NCI-H2081 treated with DMSO at 0.1 percent for 48 hours (cell line): ENCODE data around the gene CMTM7.
"Not testable (repeated sequence)": the region's sequence is repeated elsewhere in the genome, so short reads cannot be mapped to it uniquely, and the experiment has no call there.

Experiments
- DNase-seq: peaks from one replicate; lab custom pipeline; 2025; lab: John Stamatoyannopoulos, UW

CMTM7 gene

DNA sequence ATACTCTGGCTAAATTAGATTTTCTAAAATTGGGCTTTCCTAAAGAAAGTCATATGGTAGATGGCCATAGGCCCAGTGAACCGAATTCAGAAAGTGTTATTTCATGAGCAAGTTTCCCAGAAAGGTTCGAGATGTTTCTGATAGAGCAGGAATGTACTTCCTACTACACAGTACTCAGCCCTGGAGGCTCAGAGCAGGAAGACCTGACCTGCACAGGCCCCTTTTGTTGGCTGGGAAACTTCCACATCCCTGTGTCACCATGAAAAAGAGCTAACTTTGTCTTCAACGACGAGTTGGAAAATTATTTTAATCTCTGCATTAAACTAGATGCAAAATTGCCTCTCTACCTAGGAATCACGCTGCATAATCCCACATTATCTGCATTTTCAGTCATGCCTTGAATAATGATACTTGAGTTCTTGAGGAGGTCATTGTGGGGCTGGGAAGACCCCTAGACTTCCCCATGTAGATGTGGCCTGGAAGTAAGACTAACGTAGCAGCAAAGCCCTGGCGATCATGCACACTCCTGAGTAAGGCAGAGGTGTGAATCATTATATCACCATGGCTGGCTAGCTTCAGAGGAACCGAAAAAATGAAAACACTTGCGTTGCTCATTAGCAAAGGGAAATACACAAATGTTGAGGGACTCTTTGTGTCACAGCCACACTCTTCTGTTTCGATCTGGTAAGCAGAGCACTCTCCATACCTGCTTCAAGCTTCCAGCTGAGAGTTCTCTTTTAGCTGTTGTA is 47.1 kb downstream of the CMTM7 start:
- DNase-seq, result no peak

- not testable (repeated sequence) for DNase-seq
These were observed 47.8 kb downstream of the CMTM7 start for GRCh38 chr3:32439421-32439820.

DNA sequence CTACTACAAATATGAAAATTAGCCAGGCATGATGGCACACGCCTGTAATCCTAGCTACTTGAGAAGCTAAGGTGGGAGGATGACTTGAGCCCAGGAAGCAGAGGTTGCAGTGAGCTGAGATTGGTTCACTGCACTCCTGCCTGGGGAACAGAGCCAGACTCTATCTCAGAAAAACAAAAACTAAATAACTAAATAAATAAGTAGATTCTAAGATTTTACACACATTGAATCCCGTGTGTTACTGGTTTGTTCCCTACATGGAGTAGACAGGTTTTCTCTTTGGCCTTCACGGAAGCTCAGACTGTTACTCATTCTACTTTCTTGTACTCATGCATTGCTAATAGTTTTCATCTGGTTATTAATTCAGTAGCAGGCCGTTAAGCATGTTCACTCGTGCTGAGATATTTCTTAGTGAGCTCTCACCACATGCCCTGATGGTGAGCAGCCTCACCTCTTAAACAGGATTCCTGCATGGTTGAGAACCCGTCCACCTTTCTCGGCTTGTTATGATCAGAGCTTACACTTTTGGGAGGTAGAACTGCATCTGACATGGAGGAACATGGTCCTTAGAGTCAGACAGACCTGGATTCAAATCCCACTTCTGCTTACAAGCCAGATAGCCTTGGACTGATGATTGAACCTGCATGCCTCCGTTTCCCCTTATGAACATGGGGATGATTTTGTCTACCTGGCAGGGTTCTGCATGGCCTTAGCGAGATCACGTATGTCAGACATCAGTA is 49.1 kb downstream of the CMTM7 start:
- DNase-seq, result no peak

DNA sequence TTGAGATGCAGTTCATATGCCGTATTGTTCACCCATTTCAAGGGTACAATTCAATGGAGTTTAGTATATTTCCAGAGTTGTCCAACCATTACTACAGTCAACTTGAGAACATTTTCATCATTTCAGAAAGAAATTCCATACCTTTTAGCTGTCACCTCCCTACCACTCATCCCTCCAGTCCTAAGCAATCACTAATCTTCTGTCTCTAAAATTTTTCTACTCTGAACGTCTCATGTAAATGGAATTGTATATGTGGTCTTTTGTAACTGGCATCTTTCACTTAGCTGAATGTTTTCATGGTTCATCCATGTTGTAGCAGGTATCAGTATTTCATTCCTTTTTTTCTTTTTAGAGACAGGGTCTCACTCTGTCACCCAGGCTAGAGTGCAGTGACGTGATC is 51.1 kb downstream of the CMTM7 start:
- no peak for DNase-seq

DNA sequence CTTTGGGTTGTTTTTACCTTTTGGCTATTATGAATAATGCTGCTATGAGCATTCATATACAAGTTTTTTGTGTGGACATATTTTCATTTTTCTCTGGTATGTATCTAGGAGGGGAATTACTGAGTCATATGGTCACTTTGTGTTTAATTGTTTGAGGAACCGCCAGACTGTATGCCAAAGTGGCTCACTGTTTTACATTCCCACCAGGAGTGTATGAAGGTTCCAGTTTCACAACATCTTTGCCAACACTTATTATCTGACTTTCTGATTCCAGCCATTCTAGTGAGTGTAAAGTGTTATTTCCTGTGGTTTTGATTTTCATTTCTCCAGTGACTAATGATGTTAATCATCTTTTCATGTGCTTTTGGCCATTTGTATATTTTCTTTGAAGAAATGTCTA is 51.8 kb downstream of the CMTM7 start:
- no peak for DNase-seq

GRCh38 chr3:32447865-32448400 is 56.3 kb downstream of the CMTM7 start:
- DNase-seq, result no peak

DNA sequence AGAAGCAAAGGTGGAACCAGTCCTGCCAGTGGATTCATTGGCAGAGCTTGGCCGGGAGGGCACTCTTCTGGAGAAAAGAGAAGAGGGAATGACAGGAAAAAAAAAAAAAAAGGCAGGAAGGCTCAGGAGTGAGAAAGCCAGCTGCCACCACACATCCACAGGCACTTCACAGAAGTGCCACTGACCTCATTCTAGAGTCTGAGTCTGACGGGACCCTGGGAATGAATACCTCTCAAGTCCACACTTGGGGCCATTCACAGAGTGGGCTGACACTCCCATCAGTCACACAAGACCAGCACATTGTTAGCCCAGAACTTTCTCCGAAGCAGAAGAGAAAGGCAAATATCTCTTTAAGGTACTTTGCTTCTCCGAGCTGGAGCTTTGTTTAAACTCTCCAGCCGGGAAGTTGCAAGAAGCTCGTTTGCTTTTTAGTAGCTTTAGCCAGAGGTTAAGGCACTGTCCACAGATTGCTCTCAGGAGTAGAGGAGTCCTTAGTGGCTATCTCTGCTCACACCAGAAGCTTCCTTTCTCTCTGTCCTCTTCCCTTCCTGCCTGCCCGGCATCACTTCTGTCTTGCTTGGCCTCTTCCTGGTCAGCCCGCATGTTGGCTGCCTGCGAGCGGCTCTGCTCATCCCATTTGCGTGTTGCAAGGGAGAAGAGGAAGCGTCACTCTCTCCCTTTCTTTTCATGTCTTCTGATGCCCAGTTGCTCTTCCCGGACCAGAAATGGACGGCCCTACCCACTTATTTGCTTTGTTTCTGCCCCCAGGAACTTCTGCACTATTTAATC is 57.2 kb downstream of the CMTM7 start:
- DNase-seq, result no peak

- no peak for DNase-seq
These were observed 58.0 kb downstream of the CMTM7 start for GRCh38 chr3:32449691-32450090.

GRCh38 chr3:32450426-32450825 is 58.8 kb downstream of the CMTM7 start:
- DNase-seq, result no peak

DNA sequence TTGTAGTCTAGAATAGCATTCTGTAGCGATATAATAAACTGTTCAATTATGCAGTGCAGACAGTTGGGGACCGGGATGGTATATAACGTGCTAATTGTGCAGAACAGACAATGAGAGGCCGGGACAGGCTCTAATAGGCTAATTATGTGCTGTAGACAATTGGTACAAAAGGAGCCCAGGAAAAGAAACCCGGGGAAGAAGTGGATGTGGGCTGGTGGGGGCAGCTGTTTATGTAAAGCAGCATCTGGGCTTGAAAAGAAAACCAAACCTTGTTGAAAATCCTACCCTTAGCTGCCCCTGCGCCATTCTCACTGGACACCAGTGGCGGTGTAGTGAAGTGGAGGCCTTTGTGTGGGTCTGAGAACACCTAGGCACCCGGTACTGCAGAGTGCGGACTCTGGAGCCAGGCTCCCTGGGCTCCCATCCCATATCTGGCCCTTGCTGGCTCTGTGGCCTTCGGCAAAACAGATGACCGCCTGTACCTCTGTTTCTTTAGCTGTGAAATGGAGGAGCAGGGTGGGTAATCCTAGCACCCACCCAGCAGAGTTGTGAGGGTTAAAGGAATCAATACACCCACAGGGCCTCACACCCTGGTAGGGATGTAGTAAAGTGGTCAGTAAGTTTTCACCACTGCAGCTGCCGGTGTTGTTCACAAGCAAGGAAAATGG is 59.5 kb downstream of the CMTM7 start:
- DNase-seq, result no peak

DNA sequence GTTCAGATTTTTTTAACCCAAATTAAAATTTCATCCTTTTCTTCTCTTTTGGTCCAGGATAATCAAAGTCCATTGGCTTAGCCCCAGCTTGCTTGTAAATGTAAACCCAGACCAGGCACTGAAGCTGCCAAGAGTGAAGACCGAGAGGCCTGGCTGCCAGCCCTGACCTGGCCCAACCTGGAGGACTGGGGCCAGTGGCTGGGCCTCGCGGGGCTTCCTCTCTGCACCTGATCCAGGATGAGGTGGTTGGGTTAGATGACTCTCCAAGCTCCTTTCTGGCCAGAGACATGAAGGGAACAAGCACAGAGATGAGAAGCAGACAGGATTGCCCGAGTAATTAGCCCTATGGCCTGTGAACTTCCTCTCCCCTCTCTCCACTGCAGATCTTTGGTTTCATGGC is 60.4 kb downstream of the CMTM7 start:
- no peak for DNase-seq

DNA sequence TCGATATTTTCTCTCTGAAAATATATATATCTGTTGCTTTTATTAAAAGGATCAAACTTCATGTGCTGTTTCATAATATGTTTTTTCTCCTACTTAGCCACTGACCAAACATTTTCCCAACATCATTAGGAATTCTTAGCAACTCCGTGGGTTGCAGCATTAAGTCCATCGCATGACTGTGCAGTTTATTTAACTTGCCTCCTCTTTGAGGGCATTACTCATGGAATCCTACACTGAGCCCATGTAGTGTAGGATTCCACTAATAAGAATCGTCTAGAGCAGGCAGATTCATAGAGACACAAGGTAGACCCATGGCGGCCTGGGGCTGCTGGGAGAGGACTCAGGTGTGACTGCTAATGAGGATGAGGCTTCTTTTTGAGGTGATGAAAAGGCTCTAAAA is 61.7 kb downstream of the CMTM7 start:
- no peak for DNase-seq

DNA sequence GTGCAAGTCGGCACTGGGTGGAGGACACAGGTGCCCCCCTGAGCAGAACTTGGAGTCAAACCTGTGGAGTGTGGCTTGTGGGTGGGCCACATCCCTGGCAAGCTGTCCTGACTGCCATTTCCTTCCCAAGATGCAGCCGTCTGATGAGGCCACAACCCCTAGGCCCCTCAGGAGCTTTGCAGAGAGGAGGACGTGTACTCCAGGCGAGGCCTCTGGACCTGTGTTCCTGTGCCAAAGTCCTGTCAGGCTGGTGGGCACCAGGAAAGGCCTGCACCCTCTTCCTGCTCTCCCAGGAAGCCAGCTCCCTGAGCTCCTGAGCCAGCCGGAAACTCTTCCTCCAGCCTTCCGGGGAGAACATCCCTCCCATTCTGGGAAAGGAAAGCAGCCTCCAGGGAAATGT is 62.5 kb downstream of the CMTM7 start:
- DNase-seq, result no peak

DNA sequence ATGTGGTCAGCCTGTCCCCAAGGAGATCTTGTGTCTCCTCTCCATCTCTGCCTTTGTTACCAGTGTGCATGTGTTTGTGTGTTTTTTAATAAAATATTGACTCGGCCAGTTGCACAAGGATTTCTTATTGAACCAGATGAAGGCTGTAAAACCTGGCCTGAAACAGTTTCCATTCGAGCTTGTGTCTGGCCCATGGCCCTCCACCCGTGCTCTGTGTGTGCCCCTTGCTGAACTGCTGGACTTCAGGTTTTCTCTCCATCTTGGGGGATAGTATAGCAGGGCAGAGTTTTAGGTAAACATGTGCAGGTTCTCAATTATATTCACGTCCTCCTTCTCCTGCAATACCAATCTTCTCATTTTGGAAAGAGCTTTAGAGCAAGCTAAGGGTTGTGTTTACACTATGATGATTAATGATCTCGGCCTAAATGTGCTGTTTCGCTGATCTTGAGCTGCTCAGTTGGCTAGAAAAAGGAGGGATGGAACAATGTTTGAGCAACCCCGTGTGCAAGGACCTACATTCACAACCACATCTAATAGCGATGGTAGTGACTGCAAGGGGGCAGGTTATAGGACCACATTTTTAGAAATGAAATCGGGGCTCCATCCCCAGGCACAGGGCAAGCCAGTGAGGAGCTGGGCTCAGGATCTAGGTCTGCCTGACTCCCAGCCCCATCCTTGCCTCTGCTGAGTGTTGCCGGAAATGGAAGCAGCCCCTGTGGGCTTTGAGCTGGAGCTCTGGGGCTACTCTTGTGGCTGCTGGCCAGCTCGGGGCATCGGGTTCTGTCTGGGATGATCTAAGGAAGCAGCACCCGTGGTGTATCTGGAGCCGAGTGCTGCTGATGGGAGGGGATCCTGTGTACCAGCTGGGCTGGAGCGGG is 63.3 kb downstream of the CMTM7 start:
- no peak for DNase-seq

DNA sequence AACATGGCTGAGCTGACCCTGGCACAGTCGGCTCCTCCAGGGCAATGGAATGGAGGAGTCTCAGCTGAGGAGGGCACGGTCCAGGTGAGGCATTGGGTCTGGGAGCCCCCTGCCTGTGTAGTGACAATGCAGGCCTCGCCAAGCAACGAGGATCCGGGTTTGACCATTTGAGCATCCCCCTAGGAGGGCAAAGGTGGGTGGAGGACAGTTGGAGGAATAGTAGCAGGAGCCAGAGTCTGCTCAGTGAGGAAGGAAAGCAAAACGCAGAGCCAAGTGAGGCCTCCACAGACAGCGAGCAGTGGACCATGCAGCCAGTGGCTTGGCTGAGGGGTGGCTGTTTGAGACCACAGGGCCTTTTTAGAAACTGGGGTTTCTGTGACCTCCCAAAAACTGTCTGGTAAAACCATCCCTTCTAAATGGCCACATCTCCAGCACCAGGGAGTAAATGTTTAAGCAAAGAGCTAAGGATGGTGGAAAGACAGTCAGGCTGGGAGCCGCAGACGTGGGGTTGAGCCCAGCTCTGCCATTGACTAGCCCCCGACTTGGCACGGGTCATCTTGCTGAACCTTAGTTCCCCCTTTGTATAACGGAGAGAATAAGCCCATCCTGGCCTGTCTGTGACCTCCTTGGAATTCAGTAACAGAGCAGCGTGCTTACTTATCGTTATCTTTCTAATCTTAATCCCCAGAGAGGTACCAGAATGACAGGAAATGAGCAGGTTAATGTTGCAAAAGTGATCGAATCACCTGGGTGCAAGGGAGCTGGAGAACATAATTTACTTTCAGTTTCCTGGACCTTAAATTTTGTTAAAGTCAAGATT is 64.2 kb downstream of the CMTM7 start:
- no peak for DNase-seq

GRCh38 chr3:32456429-32457130 is 64.9 kb downstream of the CMTM7 start:
- no peak for DNase-seq

DNA sequence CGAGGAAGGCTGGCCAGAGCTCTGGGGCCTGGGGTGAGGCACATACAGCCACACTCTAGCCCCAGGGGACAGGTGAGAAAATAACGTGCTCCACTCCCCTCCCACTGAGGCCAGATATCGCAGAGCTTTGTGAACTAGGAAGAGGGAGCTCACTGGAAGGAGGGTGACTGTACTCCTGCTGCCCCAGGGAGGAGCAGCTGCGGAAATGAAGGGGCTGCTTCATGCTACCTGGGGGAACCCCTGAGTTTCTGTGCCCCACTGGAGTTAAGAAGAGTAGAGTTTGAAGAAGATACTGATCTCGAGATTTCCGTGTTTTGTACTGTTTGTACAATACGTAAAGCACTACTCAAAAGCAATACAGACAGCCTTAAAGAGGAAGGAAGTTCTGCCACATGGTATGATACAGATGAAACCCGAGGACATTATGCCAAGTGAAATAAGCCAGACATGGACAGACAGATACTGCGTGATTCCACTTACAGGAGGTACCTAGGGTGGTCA is 66.4 kb downstream of the CMTM7 start:
- no peak for DNase-seq

DNA sequence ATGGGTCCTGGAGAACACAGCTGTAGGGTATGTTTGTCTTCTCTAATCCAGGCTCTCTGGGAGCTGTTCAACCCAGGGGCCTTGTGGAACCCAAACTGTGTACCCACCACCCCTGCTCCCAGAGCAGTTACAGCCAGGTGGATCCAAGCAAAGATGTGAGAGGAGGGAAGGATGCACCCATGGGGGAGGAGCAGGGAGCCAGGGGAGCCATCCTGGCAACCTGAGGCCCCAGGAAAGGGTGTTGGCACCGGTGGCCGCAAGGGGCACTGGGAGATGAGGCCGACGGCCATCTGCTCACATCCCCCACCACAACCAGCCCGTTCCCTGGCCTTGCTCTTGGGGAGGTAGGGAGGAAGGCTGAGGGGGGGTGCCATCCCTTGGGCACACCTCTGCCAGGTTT is 67.8 kb downstream of the CMTM7 start:
- no peak for DNase-seq

DNA sequence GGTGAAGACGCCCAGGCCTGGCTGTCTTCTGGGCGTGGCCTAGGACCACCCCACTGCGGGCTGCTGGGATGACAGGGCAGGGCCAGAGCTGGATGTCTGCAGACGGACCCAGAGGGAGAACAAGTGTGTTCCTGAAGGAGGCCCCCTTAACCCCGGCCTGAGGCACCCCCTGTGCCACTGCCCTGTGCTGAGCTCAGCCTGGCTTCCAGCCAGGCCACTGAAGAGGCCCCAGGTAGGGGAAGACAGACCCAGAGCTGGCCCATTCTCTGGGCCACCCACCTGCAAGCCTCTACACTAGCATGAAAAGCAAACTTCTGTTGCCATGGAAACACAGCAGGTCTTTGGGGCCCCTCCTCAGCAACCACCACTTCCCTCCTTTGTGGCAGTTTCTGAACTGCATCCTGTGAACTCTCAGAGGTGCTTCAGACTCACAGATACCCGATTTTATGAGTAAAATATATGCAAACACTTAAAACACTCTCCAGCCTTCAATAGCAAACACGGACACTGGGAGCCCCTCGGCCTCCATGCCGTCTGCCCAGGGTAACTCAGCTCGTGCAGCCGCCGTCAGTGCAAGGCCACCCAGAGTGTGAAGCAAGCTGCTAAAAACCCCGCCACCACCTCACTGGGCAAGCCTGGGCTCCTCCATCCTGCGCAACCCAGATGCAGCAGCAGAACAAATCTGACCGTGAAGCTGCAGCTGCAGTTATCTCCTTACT is 68.5 kb downstream of the CMTM7 start:
- no peak for DNase-seq
